Right lobe of liver (tissue), 4 donors: Measurements from ENCODE around the gene SLC8A2.

ENCODE experiments used
- CTCF ChIP-seq, 4 donors: fragments of 200-600 bp in 3 of 4; fragments of 450-650 bp in 1 of 4; IDR thresholded peaks; one replicate each; pipeline versions ENCODE4 v1.5.1 to v1.8.0; 2016 to 2022; ENCODE audit warnings: antibody characterized with exemption in 4 of 4, mild to moderate bottlenecking in 2 of 4
- POLR2A ChIP-seq: fragments of 450-650 bp; IDR thresholded peaks from one replicate; pipeline ENCODE4 v1.6.1; 2017; ENCODE audit warnings: antibody characterized with exemption, mild to moderate bottlenecking
- donor health status: DM: no; HTN: no; CAD: no.
- donor health status: DM: no; HTN: no; CAD: no.
- donor health status: DM: no; HTN: yes; CAD: no.

GRCh38 chr19:47416643-47416985 is 55.1 kb downstream of the SLC8A2 start:
- no peak for TF ChIP-seq CTCF (IDR thresholded peaks at IDR 0.05)
- TF ChIP-seq POLR2A: no peak
